ENCODE data around the gene CENPU.

- TF ChIP-seq POLR2AphosphoS5 (IDR thresholded peaks at IDR 0.05) (no peak), POLR2A (IDR thresholded peaks at IDR 0.05) (no peak)
- TF ChIP-seq, protein P1, sequence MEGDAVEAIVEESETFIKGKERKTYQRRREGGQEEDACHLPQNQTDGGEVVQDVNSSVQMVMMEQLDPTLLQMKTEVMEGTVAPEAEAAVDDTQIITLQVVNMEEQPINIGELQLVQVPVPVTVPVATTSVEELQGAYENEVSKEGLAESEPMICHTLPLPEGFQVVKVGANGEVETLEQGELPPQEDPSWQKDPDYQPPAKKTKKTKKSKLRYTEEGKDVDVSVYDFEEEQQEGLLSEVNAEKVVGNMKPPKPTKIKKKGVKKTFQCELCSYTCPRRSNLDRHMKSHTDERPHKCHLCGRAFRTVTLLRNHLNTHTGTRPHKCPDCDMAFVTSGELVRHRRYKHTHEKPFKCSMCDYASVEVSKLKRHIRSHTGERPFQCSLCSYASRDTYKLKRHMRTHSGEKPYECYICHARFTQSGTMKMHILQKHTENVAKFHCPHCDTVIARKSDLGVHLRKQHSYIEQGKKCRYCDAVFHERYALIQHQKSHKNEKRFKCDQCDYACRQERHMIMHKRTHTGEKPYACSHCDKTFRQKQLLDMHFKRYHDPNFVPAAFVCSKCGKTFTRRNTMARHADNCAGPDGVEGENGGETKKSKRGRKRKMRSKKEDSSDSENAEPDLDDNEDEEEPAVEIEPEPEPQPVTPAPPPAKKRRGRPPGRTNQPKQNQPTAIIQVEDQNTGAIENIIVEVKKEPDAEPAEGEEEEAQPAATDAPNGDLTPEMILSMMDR (IDR thresholded peaks at IDR 0.05), result no peak
These were observed 35.9 kb downstream of the CENPU start for GRCh38 chr4:184697956-184698355.
